GM03348 (cell line): ENCODE results near the gene SEPTIN3.
A peak's percentile ranks its signal among the peaks of the same experiment; 100 is the strongest.

Experiments used
- DNase-seq: peaks from one replicate; pipeline ENCODE4 v3.0.0; 2012; ENCODE audit warnings: low spot score

SEPTIN3 gene, protein sequence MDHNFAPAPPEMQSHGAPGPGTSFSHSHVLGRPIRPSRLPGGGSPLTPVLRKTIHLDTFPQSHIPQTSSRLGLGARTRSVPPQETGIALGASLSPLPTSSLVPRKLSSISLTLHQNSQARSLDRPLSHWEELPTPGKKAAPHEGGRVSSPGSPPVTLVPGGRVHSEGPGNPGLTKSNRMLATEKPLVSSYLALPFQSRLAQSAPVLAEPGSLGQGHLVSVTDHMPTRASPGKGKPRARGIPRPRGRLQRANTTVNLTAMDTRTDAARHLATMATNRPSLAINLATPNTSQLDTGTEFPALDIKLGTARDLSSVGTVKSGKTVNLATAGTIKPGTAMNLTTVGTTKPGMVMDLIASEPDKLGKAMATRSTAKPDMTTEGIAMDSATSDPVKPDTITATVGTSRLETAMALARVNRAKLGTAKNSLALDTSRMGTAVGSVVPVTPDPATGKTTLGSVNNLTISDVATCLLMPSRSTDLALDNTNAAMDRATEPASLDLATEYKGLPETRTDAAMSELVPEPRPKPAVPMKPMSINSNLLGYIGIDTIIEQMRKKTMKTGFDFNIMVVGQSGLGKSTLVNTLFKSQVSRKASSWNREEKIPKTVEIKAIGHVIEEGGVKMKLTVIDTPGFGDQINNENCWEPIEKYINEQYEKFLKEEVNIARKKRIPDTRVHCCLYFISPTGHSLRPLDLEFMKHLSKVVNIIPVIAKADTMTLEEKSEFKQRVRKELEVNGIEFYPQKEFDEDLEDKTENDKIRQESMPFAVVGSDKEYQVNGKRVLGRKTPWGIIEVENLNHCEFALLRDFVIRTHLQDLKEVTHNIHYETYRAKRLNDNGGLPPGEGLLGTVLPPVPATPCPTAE

DNA sequence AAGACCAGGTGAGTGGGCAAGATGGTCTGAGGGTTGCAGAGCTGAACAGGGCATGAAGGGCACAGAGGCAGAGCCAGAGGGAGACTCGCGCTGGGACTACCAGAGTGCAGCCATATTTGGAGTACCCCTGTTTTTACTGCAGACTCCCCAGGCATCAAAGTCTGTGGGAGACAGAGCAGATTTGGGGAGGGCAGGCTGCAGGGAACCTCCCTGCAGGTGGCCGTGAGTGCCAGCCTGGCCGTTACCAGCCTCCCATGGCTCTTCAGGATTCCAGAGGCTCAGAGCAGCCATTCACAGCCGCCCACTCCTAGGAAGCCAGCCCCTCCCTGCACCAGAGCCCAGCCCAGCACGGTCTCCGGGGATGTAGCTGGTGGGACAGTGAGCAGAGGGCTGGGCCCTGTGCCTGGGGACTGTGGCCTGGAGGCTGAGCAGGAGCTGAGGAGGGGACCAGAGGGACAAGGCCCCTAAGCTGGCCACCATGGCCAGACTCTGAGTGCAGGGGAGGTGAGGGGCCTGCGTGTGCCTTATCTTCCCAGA is at the start of gene SEPTIN3:
Gene SEPTIN3 (plus strand): TSS at position 334 of the 537 bp plus-strand sequence. CDS start 2,050 bp downstream, outside the sequence.
- DNase-seq: no peak

DNA sequence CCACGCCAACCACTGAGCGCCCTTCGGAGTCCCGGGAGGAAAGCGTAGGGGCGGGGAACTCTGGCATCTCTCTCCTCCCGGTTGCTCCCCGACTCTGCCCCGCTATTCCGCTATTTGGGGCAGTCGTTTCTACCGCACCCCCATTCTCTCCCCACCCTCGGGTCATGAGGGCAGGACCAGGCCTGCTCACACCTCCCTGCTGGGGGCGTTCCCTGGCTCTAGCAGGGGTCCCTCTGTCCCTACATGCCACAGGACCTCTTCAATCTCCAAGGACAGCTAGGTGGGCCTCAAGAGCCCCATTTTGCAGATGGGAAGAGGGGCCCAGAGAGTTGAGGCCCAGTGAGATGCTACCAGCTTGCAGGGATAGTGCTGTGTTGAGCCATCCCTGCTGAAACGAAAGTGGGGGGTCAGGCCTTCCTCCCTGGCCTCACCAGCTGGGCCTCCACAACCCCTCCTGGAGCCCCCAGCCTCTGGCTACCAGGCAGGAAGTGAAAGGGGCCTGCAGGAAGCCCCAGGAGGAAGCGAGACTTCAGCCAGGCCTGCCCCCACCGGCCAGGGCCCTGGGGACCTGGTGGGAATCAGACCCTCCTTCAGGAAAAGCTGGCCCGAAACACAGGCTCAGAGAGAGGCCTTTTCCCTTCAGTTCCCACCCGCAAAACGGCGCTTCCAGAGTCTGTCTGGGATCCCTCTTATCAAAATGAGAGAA is 48.8 kb upstream of the SEPTIN3 start:
- DNase-seq: no peak

- no peak for DNase-seq
Observed at GRCh38 chr22:41922328-41922727, 46.9 kb upstream of the SEPTIN3 start.

DNA sequence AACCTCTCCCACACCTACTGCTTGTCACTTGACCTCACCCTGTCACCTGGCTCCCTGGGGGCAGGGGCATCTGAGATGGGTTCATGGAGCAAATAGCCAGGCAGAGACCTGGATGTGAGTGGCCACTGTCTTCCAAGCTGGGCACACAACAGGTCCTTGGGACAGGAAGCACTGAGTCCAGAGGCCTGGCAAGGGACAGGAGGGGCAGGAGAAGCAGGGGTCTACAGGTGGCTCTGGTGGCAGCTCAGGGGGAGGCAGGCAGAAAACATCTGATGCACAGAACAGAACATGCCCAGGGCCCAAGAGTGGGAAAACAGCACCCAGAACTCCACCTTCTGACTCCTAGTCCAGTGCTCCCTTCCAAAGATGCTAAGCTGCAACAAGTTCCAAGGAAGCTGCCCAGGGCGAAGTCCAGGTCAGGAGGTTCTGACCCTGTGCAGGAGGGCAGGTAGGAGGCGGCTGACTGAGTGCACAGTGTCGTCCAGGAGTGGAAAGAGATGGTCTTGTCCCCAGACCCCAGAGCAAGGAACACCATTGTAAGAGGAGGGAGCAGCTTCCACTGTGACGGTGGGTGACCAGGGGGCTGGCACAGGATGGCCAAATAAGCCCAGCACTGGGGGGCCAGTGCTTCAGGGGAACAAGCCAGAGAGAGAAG is 46.2 kb upstream of the SEPTIN3 start:
- DNase-seq: no peak

DNA sequence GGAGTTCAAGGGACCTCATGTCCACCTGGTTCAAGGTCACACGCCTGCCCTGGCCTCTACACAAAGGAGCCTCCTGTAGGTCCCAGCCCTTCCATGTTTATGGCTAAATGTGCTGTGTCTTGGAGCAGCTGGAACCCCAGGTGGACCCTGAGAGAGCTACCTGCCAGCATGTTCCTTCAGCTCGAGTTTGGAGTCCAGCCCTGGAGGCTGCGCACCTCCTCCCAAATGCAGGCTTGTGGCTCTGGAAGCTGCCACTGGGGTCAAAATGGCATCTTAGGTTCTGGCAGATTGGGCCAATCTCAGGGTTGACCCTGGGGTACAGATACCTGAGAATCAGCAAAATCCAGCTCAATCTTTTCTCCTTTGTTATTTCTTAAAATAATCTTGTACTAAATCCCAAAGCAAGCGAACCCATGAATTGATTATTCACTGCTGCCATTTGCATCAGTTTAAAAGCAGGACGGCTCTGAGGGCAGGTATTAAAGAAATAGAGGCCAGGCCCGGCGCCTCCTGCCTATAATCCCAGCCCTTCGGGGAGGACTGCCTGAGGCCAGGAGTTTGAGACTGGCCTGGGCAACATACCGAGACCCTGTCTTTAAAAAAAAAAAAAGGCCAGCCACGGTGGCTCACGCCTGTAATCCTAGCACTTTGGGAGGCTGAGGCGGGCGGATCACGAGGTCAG is 45.5 kb upstream of the SEPTIN3 start:
- no peak for DNase-seq

- peak; percentile 82 for DNase-seq
Observed at GRCh38 chr22:41925783-41926460, 43.3 kb upstream of the SEPTIN3 start.

GRCh38 chr22:41927813-41928212 is 41.4 kb upstream of the SEPTIN3 start:
- DNase-seq: no peak

- no peak for DNase-seq
Observed at GRCh38 chr22:41928593-41929417, 40.4 kb upstream of the SEPTIN3 start.

DNA sequence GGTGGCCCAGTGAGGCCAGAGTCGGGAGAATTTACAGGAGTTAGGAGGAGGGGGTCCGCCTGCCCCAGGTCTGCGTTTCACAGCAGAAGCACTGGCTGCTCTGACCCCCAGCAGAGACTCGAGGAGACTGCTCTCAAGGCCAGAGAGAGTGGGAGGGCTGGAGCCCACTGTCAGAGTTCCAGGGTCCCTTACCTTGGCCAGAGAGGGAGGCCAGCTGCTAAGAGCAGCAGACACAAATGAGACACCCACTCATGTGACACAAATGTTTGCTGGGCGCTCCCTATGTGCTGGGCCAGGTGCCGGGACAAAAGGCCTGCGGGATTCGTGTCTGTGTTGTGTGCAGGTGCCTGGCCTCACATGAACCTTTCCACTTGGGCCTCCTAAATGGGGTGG is 39.8 kb upstream of the SEPTIN3 start:
- no peak for DNase-seq

DNA sequence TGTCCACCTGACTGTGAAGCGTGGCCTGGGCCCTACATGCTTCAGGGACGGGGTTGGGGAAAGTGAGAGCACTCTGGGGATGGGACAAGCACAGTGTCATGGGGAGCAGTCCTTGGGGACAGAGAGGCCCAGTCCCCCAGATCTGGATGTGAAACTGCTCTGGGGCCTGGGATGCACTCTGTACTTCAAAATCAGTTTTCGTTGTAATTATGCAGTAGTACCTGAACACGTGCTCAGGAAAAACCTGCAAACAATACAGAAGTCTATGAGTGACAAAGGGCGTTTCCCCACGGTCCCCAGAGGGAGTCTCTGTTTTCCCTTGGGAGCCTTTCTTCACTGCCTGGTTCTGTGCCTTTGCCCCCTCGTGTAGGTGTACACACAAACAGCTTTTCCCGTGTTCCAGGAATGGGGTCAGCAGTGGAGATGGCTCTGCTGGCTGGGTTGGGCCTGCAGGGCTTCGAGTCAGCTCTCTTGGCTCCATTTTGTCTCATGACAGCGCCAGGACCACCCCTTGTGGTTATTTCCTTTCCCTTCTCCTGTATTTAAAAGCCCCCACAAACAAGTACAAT is 37.5 kb upstream of the SEPTIN3 start:
- DNase-seq: no peak

GRCh38 chr22:41932353-41932752 is 36.9 kb upstream of the SEPTIN3 start:
- no peak for DNase-seq

DNA sequence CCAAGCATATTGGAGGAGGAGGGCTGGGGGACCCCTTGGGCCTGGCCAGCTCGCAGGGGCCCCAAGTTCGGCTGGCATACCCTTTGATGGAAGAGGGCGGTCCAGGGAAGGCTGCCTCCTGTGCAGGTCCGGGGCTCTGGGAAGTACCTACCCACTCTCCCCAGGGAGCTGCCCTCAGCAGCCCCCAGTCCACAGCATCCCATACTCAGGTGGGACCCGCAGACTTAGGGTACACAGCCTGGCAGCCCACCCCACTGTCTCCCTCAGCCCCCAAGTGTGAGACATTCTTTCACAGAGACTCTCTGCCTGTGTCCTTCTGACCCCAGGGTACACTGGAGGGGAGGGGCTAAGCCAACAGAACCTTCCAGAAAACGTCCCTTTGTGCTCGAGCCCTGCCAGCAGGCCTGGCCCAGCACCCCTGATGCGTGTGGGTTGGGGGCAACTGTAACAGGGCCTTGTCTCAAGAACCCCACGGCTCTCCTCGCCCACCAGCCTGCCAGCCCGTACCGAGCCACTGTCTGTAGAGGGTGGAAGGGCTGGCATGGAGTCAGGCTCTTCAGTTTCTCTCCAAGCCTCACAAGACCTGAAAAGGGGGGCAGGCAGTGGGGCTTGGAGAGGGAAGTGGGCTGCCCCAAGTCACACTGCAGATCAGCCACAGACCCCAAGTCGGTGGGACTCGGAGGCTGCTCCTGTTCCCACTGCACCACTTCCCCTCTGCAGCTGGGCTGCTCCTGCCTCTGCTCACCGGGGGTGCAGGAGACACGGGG is 35.6 kb upstream of the SEPTIN3 start:
- no peak for DNase-seq

DNA sequence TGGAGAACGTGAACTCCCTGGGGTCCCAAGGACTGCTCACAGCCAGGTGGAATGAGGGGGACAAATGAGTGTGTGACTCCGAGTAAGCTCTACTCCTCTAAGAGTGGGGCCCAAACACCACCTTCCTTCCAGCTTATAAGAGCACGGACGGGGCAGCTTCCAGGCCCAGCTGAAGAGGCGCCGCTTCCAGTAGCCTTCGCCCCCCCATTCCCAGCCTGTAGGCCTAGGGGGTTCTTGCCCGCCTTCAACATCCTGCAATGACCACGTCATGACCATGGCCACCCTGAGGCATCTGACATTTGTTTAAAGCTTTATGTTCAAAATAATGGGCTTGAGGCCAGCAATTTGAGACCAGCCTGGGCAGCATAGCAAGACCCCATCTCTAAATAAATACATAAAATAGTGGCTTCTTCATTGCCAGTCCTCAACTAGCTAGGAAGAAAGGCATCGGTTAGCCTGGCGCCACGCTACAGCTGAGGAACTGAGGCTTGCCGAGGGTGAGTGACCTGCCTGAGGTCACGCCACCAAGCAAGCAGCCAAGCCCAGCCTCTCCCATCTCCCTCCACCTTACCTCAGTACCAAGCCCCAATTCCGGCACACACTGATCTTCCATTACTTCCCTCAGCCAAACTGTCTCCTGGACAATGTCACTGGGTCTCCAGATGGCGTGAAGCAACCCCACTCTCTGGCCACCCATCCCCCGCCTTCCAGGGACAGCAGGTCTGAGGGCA is 34.8 kb upstream of the SEPTIN3 start:
- no peak for DNase-seq

DNA sequence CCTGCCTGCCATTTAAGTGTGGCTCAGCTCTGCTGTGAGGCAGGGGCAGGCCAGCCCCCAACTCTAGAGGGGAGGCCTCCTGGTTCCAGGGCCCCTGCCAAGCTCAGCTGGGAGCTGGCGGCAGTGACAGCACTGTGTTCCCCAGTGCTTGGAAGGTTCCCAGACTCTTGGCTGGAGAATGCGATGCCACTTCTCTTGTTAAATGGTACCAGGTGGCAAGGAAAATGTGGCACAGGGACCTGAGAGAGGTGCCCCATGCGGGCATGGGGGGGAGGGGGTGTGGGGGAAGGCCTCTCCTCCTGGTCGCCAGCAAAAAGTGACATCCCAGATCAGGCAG is 34.3 kb upstream of the SEPTIN3 start:
- DNase-seq: no peak

DNA sequence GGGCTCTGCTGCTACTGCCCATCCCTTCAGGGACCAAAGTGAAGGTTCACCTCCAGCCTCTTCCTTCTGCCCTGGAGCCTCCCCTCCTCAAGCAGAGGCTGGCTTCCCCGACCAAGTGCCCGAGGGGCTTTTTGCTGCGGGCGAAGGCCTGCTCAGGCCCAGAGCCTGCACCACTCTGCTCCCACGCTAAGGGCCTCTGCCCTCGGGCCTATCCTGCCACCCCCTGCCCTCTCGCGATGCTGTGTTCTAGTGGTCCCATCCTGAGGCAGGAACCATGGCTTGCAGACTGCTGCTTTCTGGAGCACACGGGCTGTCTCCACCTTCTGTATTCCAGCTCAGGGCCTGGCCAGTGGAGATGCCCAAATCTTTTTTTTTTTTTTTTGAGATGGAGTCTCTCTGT is 33.7 kb upstream of the SEPTIN3 start:
- no peak for DNase-seq

- no peak for DNase-seq
Observed at GRCh38 chr22:41936894-41937169, 32.4 kb upstream of the SEPTIN3 start.

- DNase-seq: no peak
Observed at GRCh38 chr22:41939981-41940831, 29.0 kb upstream of the SEPTIN3 start.
